ENCODE data around the gene OBSCN. TPM values are rescaled to one million over a fixed set of nuclear protein-coding genes. Genes with fewer than 3 reads are reported as not detected.

OBSCN gene
- polyA plus RNA-seq, 12 donors, result 147 to 517 (median 269) TPM

GRCh38 chr1:228366866-228367741 is 159.3 kb downstream of the OBSCN start:
- peak; percentile 30 for DNase-seq

GRCh38 chr1:228367798-228368791 is 160.3 kb downstream of the OBSCN start:
- no peak for DNase-seq

GRCh38 chr1:228368801-228369607 is 161.2 kb downstream of the OBSCN start:
- no peak for DNase-seq

- DNase-seq, result no peak
Observed at GRCh38 chr1:228369608-228370438, 162.0 kb downstream of the OBSCN start.

GRCh38 chr1:228370439-228370940 is 162.6 kb downstream of the OBSCN start:
- DNase-seq, result no peak

GRCh38 chr1:228370941-228371740 is 163.3 kb downstream of the OBSCN start:
- DNase-seq, result no peak

- DNase-seq, result no peak
Observed at GRCh38 chr1:228371741-228372182, 163.9 kb downstream of the OBSCN start.

GRCh38 chr1:228372183-228373003 is 164.5 kb downstream of the OBSCN start:
- DNase-seq, result no peak

GRCh38 chr1:228373004-228373680 is 165.3 kb downstream of the OBSCN start:
- no peak for DNase-seq

- DNase-seq, result no peak
Observed at GRCh38 chr1:228373681-228374571, 166.1 kb downstream of the OBSCN start.

GRCh38 chr1:228374711-228375577 is 167.1 kb downstream of the OBSCN start:
- DNase-seq, result peak; percentile 66

- DNase-seq, result no peak
Observed at GRCh38 chr1:228375578-228376261, 167.9 kb downstream of the OBSCN start.

GRCh38 chr1:228376262-228376628 is 168.4 kb downstream of the OBSCN start:
- no peak for DNase-seq

GRCh38 chr1:228376651-228377631 is 169.1 kb downstream of the OBSCN start:
- DNase-seq, result no peak

All from muscle of arm (tissue), 12 donors.